Fibroblast of pulmonary artery (primary cell): ENCODE results near the gene PLBD1.

ENCODE experiments used
- DNase-seq: peaks from one replicate; pipeline ENCODE4 v3.0.0-alpha.2; 2010; ENCODE audit warnings: low read depth
- H3K4me3 ChIP-seq: replicated peaks from 2 replicates; pipeline ENCODE4 v1.5.1; 2011; ENCODE audit warnings: low read depth, mild to moderate bottlenecking, control low read depth, low read length, moderate library complexity
- CTCF ChIP-seq: IDR thresholded peaks from 2 replicates; pipeline ENCODE4 v1.5.1; 2011; ENCODE audit warnings: mild to moderate bottlenecking, control low read depth, low read length, inconsistent platforms; ENCODE audit errors: missing control alignments

The PLBD1 gene

DNA sequence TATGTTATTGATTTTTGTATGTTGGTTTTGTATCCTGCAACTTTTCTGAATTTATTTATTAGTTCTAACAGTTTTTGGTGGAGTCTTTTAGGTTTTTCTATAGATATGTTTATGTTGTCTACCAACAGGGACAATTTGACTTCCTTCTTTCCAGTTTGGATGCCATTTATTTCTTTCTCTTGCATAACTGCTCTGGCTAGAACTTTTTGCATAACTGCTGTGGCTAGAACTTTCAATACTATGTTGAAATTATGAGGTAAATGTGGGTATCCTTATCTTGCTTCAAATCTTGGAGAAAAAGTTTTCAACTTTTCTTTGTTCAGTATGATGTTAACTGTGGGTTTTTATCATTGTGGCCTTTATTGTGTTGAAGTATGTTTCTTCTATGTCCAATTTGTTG is 39.9 kb upstream of the PLBD1 start:
- H3K4me3 ChIP-seq, result no peak overlapping the region
- no peak for DNase-seq
- no peak for TF ChIP-seq CTCF

DNA sequence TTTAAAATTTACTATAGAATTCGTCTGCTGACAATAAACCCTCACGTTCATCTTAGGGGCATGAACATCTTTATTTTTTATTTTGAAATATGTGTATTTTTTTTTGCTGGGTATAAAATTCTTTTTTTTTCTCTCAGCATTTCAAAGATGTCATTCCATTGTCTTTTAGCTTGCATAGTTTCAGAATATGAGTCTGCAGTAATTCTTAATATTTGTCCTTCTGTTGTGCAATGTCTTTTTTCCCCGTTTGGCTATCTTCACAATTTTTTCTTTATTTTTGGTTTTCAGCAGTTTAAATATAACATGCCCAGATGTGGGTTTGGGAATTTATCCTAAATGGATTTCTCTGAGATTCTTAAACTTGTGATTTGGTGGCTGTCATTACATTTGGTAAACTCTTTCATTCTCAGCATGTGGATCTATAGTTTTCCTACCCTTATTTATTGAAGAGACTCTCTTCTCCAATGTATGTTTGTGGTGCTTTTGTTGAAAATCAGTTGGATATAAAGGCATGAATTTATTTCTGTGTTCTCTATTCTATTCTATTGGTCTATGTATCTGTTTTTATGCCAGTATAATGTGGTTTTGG is 37.8 kb upstream of the PLBD1 start:
- no peak for DNase-seq
- no peak for TF ChIP-seq CTCF
- no peak overlapping the region for H3K4me3 ChIP-seq

GRCh38 chr12:14601692-14602478 is 34.2 kb upstream of the PLBD1 start:
- TF ChIP-seq CTCF, result no peak
- no peak overlapping the region for H3K4me3 ChIP-seq
- DNase-seq, result no peak

GRCh38 chr12:14597480-14597879 is 29.8 kb upstream of the PLBD1 start:
- DNase-seq, result no peak
- no peak for TF ChIP-seq CTCF
- H3K4me3 ChIP-seq, result no peak overlapping the region

- no peak for TF ChIP-seq CTCF
- H3K4me3 ChIP-seq, result no peak overlapping the region
- DNase-seq, result no peak
These were observed 24.0 kb upstream of the PLBD1 start for GRCh38 chr12:14591719-14592118.

GRCh38 chr12:14589169-14590004 is 21.7 kb upstream of the PLBD1 start:
- no peak for TF ChIP-seq CTCF
- no peak for DNase-seq
- no peak overlapping the region for H3K4me3 ChIP-seq
